Effector memory CD4-positive, alpha-beta T cell (primary cell): ENCODE data around the gene ADAMTS3.

ENCODE experiments used
- DNase-seq, 3 donors: peaks; one replicate each; pipeline ENCODE4 v3.0.0-alpha.2; 2020
- H3K27ac ChIP-seq: 2 replicates; pipeline ENCODE4 v1.7.0; 2013; ENCODE audit warnings: mild to moderate bottlenecking, low read length, moderate library complexity; ENCODE audit not compliant: insufficient read depth, poor library complexity, severe bottlenecking
- H3K27me3 ChIP-seq: replicated peaks from 2 replicates; pipeline ENCODE4 v1.7.0; 2013; ENCODE audit warnings: mild to moderate bottlenecking, low read length; ENCODE audit not compliant: insufficient read depth, control insufficient read depth, poor library complexity, severe bottlenecking
- H3K36me3 ChIP-seq: 2 replicates; pipeline ENCODE4 v1.7.0; 2013; ENCODE audit warnings: mild to moderate bottlenecking, low read length, moderate library complexity; ENCODE audit not compliant: control insufficient read depth, insufficient read depth
- H3K4me1 ChIP-seq: 2 replicates; pipeline ENCODE4 v1.7.0; 2013; ENCODE audit warnings: low read length, mild to moderate bottlenecking; ENCODE audit not compliant: control insufficient read depth, insufficient read depth, poor library complexity, severe bottlenecking
- H3K4me3 ChIP-seq: 2 replicates; pipeline ENCODE4 v1.7.0; 2013; ENCODE audit warnings: low read length, low read depth, mild to moderate bottlenecking; ENCODE audit not compliant: insufficient read depth, poor library complexity, severe bottlenecking
- H3K9me3 ChIP-seq: 2 replicates; pipeline ENCODE4 v1.7.0; 2013; ENCODE audit warnings: mild to moderate bottlenecking, low read length, moderate library complexity; ENCODE audit not compliant: control insufficient read depth

Gene ADAMTS3

DNA sequence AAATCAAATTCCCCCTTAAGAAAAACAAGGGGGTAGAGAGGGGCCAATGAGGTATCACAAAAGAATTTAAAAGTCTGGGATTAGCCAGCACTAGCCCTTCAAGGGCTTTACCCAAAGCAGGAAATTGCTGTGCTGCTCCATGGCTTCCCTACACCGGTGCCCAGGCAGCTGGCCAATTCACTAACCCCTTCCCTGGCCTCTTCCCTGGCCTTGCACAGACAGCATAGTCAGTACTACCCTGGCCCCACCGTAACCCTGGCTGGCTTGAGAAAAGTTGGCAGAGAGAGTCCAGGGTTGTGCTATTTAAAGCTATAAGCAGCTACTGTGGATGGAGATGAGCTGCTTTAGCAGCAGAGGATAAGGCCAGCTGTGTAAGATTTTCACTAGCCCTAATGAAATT lies 43.1 kb downstream of the ADAMTS3 start:
- Histone ChIP-seq H3K9me3 (no peaks in the 10 kb centered on the region), H3K27me3 (no peaks in the 10 kb centered on the region), H3K27ac (no peak overlapping the region), H3K36me3 (no peaks in the 10 kb centered on the region), H3K4me1 (no peaks in the 10 kb centered on the region), H3K4me3 (no peak overlapping the region)
- DNase-seq, result no peak

DNA sequence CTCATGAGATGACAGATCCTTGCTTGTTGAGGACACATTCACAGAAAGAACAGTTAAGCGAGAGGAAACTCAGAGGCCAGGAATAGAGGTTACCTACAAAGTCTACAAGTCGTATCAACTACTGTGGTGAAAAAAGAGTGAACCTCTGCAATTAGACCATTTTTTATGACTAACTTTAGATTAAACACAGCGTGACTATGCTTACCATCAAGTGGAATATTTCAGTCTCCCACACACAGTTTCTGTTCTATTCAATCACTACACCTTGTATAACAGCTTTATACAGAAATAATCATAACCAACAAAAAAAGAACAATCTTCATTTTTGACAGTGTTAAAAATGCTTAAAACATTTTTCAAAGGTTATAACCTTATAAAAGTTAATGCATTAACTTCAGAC lies 46.6 kb downstream of the ADAMTS3 start:
- H3K4me3 ChIP-seq, result no peak overlapping the region
- H3K27me3 ChIP-seq, result no peaks in the 10 kb centered on the region
- DNase-seq, result no peak
- no peak overlapping the region for H3K27ac ChIP-seq
- H3K9me3 ChIP-seq, result no peaks in the 10 kb centered on the region
- H3K36me3 ChIP-seq, result no peaks in the 10 kb centered on the region
- H3K4me1 ChIP-seq, result no peaks in the 10 kb centered on the region

DNA sequence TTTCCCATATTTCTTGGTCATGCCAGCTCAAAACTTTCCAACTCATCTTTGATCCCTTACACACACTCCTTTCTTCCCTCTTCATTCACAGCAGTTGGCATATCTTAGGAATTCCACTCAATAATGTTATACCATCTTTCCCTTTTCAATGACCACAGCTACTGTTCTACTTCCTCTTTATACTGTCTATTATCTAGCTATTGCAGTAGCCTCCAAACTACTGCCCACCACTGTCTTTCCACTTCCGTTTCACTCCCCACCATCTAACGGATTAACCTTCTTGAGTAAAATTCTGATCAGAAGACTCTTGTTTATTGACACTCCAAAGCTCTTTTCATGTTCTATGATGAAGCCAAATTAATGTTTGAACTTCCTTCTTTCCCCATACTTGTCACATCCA lies 55.8 kb downstream of the ADAMTS3 start:
- no peaks in the 10 kb centered on the region for H3K27me3 ChIP-seq
- H3K4me1 ChIP-seq, result no peaks in the 10 kb centered on the region
- no peaks in the 10 kb centered on the region for H3K9me3 ChIP-seq
- no peak overlapping the region for H3K27ac ChIP-seq
- DNase-seq, result no peak
- H3K36me3 ChIP-seq, result no peaks in the 10 kb centered on the region
- H3K4me3 ChIP-seq, result no peak overlapping the region

DNA sequence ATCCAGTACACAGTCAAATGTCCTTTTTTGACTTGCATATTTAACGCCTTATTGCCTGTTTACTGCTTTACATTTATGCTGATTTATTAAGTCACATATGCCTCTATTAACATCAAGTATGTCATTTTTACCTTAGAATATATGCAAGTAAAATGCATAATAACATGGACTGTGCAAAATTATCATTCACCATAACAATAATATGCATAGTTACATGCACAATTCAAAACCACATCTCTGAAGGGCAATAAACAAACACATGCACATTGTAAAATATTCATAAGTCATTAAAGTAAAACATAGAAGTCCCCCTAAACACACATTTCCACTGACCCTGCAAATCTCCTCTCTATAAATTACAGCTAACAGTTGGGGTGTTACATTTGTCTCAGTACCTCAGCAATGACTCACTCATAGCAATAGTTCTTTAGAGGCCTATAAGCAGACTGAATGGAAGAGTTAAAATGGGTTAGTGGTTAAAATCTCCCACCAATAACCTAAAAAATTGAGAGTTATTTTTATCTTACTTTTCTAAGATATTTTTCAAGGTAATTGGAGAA lies 61.1 kb downstream of the ADAMTS3 start:
- Histone ChIP-seq H3K27me3 (no peaks in the 10 kb centered on the region), H3K4me3 (no peak overlapping the region)
- DNase-seq, result no peak

DNA sequence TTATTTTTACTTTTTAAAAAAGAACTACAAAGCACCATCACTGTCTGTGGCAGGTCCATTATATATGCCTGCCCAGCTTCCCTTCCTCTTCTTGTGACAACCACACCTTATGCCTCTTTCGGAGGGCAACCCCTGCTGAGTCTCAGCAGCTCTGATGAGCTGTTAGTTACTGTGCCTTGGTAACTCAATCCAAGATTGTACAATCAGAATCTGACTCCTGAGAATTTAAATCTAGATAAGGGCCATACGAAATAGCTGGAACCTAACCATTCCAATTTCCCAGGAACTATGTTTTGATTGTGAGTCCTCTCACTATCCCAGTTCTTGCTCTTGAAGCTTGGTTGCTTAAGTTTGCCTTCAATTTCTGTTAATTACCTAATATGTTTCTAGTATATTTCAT lies 61.9 kb downstream of the ADAMTS3 start:
- H3K27me3 ChIP-seq, result no peaks in the 10 kb centered on the region
- no peak overlapping the region for H3K4me3 ChIP-seq
- DNase-seq, result no peak
- H3K36me3 ChIP-seq, result no peaks in the 10 kb centered on the region
- H3K4me1 ChIP-seq, result no peaks in the 10 kb centered on the region
- no peaks in the 10 kb centered on the region for H3K9me3 ChIP-seq
- H3K27ac ChIP-seq, result no peak overlapping the region

More for the DNA sequence above, 61.1 kb downstream of the ADAMTS3 start:
- Histone ChIP-seq H3K4me1 (no peaks in the 10 kb centered on the region), H3K36me3 (no peaks in the 10 kb centered on the region), H3K9me3 (no peaks in the 10 kb centered on the region), H3K27ac (no peak overlapping the region)

DNA sequence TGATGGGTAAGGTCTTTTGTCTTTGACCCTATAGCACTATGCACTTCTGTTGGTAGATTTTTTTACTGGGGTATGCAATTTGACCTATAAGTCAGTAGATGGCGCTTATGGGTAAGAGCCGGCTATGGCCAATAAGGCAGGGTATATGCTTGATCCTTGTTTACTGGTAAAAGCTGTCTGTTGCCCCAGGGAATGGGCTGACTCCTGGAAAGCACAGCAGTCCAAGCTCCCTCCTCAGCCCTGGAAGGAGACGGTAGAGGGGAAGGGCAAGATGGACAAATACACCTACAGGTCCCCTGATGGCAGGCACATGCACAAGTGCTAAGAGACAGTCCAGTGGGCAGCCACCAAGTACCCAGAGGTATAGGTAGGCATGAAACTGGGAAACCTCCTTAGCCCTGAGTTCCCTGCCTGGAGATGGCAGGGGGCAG lies 63.7 kb downstream of the ADAMTS3 start:
- Histone ChIP-seq H3K4me1 (no peaks in the 10 kb centered on the region), H3K27me3 (no peaks in the 10 kb centered on the region), H3K9me3 (no peaks in the 10 kb centered on the region), H3K27ac (no peak overlapping the region), H3K36me3 (no peaks in the 10 kb centered on the region), H3K4me3 (no peak overlapping the region)
- DNase-seq, result no peak

DNA sequence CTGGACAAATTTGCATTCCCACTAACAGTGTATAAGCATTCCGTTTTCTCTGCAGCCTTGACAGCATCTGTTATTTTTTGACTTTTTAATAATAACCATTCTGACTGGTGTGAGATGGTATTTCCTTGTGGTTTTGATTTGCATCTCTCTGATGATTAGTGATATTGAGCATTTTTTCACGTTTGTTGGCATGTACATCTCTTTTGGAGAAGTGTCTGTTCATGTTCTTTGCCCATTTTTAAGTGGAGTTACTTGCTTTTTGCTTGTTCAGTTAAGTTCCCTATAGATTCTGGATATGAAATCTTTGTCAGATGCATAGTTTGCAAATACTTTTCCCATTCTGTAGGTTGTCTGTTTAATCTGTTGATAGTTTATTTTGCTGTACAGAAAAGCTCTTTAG lies 68.8 kb downstream of the ADAMTS3 start:
- H3K4me3 ChIP-seq, result no peak overlapping the region
- H3K27me3 ChIP-seq, result no peaks in the 10 kb centered on the region
- H3K4me1 ChIP-seq, result no peaks in the 10 kb centered on the region
- no peaks in the 10 kb centered on the region for H3K36me3 ChIP-seq
- no peaks in the 10 kb centered on the region for H3K9me3 ChIP-seq
- H3K27ac ChIP-seq, result no peak overlapping the region
- no peak for DNase-seq

DNA sequence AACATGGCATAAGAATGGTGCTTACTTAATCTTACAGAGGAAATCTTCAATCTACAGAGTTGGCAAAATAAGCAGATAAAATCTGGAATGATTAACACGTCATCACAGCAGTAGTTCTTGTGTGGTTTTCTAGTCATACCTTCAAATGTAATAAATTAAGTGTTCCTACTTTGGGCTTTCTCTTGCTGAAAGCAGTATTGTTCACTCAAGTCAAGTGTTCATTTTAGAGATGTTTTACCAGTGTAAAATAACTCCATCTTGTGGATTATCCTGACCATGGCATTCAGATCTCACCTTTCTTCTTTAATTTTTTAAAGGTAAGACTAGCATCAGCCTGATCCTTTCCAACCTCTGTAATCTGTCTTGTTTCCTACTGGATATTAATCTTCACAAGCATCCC lies 72.9 kb downstream of the ADAMTS3 start:
- Histone ChIP-seq H3K27ac (no peak overlapping the region), H3K4me1 (no peaks in the 10 kb centered on the region), H3K4me3 (no peak overlapping the region), H3K9me3 (no peaks in the 10 kb centered on the region), H3K36me3 (no peaks in the 10 kb centered on the region), H3K27me3 (no peaks in the 10 kb centered on the region)
- DNase-seq, result no peak

DNA sequence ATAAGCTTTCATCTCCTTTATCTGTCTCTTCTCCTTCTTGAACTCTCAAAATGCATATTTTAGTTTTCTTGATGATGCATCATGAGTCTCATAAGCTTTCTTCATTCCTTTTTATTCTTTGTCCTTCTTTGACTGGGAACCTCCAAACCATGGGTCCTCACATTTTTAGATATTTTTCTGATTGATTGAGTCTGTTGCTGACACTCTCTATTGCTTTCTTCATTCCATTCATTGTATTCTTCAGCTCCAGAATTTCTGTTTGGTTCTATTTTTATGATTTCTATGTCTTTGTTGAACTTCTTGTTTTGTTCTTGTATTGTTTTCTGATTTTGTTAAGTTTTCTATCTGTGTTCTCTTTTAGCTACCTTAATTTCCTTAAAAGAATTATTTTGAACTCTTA lies 74.9 kb downstream of the ADAMTS3 start:
- H3K4me3 ChIP-seq, result no peak overlapping the region
- H3K36me3 ChIP-seq, result no peaks in the 10 kb centered on the region
- H3K9me3 ChIP-seq, result no peaks in the 10 kb centered on the region
- H3K27ac ChIP-seq, result no peak overlapping the region
- no peaks in the 10 kb centered on the region for H3K4me1 ChIP-seq
- DNase-seq, result no peak
- no peaks in the 10 kb centered on the region for H3K27me3 ChIP-seq

DNA sequence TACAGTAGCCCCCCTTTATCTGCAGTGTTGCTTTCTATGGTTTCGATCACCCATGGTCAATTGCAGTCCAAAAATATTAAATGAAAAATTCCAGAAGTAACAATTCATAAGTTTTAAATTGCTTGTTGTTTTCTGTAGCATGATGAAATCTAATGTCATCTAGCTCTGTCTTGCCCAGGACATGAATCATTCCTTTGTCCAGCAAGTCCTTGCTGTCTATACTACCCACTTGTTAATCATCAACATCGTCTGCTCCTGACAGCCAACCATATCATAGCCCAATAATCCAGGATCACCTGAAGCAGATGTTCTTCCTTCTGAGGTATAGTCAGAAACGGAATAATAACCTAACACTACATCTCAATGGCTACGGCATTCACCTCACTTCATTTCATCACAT lies 79.8 kb downstream of the ADAMTS3 start:
- H3K9me3 ChIP-seq, result no peaks in the 10 kb centered on the region
- no peaks in the 10 kb centered on the region for H3K36me3 ChIP-seq
- no peak overlapping the region for H3K27ac ChIP-seq
- no peak for DNase-seq
- H3K27me3 ChIP-seq, result no peaks in the 10 kb centered on the region
- no peaks in the 10 kb centered on the region for H3K4me1 ChIP-seq
- no peak overlapping the region for H3K4me3 ChIP-seq

DNA sequence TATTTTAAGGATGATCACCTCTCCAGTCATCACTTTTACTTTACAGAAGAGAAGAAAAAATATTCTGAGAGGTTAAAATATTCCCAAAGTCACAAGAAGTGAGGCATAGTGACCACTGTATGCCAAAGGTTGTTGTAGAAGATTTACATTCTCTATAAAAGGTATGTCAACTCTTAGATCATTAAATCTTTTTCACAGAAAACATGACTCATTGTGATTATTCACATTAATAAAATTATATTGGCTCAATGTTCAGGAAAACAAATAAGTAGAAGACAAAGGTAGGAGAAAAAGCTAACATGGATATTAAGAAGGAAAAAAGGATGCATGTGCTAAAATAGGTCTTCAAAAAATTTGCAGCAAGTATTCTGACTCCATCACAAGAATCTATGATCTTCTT lies 82.0 kb downstream of the ADAMTS3 start:
- Histone ChIP-seq H3K4me1 (no peaks in the 10 kb centered on the region), H3K9me3 (no peaks in the 10 kb centered on the region), H3K27me3 (no peaks in the 10 kb centered on the region), H3K36me3 (no peaks in the 10 kb centered on the region), H3K4me3 (no peak overlapping the region), H3K27ac (no peak overlapping the region)
- DNase-seq, result no peak
